Activated naive CD4-positive, alpha-beta T cell treated with anti-CD3 and anti-CD28 coated beads, Interleukin-2, amount 50 U/mL, for 24 hours (primary cell): ENCODE measurements around the gene DRD2.
"Not testable (repeated sequence)": the region's sequence is repeated elsewhere in the genome, so short reads cannot be mapped to it uniquely, and the experiment has no call there.

Experiments used
- H3K27ac Mint-ChIP-seq: one replicate; pipeline ENCODE4 v1.8.0; 2021; ENCODE audit warnings: mild to moderate bottlenecking, mixed read lengths
- H3K27me3 Mint-ChIP-seq: one replicate; pipeline ENCODE4 v1.8.0; 2021; ENCODE audit warnings: mixed read lengths
- H3K36me3 Mint-ChIP-seq: one replicate; pipeline ENCODE4 v1.8.0; 2021; ENCODE audit warnings: mixed read lengths
- H3K4me1 Mint-ChIP-seq: one replicate; pipeline ENCODE4 v1.8.0; 2021; ENCODE audit warnings: mixed read lengths
- H3K4me3 Mint-ChIP-seq: one replicate; pipeline ENCODE4 v1.8.0; 2021; ENCODE audit warnings: mild to moderate bottlenecking, mixed read lengths
- H3K9me3 Mint-ChIP-seq: one replicate; pipeline ENCODE4 v1.8.0; 2021; ENCODE audit warnings: mixed read lengths

The DRD2 gene

DNA sequence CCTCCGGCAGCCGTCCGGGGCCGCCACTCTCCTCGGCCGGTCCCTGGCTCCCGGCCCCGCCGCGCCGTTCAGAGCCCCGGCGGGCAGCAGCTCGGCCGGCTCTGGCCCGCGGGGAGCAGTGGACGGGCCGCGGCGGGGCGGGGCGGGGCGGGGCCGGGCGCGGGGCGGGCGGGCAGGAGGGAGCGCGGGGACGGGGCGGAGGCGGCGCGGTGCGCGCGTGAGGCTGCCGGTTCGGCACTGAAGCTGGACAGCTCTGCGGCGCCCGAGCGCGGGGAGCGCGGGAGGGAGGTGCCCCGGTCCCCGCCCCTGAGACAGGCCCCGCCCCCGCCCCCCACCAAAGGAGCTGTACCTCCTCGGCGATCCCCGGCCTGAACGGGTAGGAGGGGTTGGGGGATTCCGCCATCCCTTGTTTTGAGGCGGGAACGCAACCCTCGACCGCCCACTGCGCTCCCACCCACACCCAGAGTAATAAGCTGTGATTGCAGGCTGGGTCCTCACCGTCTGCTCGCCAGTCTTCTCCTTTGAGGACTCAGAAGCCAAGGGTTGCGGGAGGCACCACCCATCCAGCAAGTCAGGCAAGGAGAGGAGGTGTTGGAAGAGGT lies at the start of gene DRD2:
TSS of gene DRD2 (minus strand) at position 239 of the 602 bp plus-strand sequence. CDS start 50,747 bp downstream, outside the sequence.
- Mint-ChIP-seq H3K9me3 (no peaks in the 10 kb centered on the region), H3K4me3 (peak within 1 kb of the TSS; percentile 43), H3K27ac (no peak within 1 kb of the TSS), H3K4me1 (peaks cover 11% of the 10 kb centered on the region), H3K27me3 (peaks cover 59% of the 10 kb centered on the region), H3K36me3 (peaks cover 2% of the 10 kb centered on the region)

DNA sequence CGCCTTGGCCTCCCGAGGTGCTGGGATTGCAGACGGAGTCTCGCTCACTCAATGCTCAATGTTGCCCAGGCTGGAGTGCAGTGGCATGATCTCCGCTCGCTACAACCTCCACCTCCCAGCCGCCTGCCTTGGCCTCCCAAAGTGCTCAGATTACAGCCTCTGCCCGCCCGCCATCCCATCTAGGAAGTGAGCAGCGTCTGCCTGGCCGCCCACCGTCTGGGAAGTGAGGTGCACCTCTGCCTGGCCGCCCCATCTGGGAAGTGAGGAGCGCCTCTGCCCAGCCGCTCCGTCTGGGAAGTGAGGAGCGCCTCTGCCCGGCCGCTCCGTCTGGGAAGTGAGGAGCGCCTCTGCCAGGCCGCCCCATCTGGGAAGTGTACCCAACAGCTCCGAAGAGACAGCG lies 48.7 kb upstream of the DRD2 start:
- not testable (repeated sequence) for H3K4me3 Mint-ChIP-seq, H3K27ac Mint-ChIP-seq, H3K36me3 Mint-ChIP-seq, H3K4me1 Mint-ChIP-seq, H3K9me3 Mint-ChIP-seq
- H3K27me3 Mint-ChIP-seq, result peaks cover 15% of the 10 kb centered on the region

DNA sequence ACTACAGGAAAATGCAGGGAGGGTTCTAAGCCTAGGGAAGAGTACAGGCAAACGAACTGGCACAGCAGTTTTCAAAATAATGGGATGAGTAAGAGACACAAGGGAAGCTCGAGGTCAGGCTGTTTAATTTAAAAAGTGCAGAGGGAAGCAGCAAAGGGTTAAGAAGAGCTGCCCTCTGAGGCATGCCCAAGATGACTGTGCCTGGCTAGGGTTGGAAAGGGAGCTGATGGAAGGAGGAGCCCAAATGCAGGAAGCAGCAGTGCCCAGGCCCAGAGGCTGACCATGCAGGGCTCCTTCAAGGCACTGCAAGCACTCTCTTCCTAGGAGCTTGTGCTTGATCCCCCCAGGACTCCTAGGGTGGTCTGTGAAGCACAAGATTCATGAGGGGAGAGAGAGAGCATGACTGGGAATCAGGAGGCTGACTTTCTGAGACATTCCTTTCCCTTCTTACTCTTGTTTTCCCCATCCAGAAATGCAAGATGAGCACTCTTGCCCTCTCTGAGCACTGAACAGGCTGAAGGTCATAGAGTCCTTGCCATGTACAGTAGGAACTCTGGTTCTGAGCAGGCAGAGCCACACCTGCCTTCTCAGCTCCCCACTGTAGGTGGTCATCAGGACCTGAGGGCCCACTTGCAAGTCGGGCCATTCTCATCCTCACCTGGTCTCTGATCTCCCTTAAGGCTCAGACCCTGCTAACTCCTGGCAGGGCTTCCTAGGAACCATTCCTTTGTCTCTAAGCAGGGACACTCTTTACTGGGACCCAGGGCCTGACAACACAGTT lies 46.7 kb upstream of the DRD2 start:
- H3K36me3 Mint-ChIP-seq, result no peaks in the 10 kb centered on the region
- H3K4me1 Mint-ChIP-seq, result no peaks in the 10 kb centered on the region
- H3K27ac Mint-ChIP-seq, result no peak overlapping the region
- no peaks in the 10 kb centered on the region for H3K9me3 Mint-ChIP-seq
- H3K27me3 Mint-ChIP-seq, result peaks cover 16% of the 10 kb centered on the region
- H3K4me3 Mint-ChIP-seq, result no peak overlapping the region

DNA sequence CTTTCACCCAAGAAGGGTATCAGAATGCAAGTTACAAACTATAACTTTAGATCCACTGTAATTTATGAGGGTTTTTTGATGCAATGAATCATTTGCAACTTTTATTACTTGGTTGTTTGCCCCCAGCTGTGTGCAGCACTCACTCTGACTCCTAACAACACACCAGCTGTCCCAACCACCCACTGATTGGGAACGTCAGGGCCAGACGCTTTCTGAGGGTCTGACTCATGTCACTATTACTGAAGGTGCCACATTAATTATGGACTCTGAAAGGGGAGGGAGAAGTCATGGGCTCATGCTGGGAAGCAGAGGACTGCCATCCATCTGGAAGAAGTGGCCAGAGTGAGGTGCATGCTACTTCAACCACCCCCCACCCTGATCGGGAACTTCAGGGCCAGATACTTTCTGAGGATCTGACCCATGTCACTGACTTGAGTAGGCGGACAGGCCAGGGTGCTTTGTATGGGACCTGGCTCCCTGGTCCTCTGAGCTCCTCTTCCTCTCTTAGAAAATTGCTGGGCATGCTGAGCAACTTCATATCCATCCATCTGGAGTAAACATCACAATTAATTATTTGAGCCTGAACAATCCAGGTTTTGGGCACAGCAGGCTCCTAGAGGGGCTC lies 44.9 kb upstream of the DRD2 start:
- H3K36me3 Mint-ChIP-seq, result no peaks in the 10 kb centered on the region
- no peak overlapping the region for H3K27ac Mint-ChIP-seq
- no peak overlapping the region for H3K4me3 Mint-ChIP-seq
- H3K9me3 Mint-ChIP-seq, result no peaks in the 10 kb centered on the region
- peaks cover 16% of the 10 kb centered on the region for H3K27me3 Mint-ChIP-seq
- no peaks in the 10 kb centered on the region for H3K4me1 Mint-ChIP-seq

DNA sequence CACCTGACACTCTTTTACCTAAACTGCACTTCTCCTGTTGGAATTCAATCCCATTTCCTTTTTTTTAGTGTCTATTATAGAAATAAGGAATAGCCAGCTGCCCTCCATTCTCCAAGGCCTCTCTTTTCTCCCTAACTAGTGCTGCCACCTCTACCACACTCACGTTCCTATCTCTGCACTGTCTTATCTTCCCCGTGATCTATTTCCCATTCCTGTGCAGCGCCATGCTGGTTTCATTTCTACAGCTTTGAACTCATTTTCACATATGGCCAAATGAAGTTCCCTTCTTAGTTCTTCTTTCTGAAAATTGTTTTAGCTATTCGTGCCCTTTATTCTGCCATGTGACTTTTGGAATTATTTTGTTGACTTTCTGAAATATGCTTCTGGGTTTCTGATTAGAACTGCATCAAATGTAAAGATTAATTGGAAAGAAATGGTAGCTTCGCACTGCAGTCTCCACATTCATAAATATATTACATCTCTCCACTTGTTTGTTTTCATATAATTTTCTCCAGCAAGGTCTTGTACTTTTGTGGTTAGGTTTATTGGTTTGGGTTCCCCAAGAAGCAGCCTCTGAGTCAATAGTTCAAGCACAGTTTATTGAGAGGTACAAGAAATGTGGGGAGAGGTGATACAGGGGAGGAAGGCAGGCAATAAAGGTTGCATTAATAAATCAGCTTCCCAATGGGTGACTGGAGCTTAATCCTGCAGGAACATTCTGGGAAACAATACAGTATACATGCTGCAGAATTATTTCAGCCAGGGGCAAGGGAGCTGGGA lies 43.7 kb upstream of the DRD2 start:
- Mint-ChIP-seq H3K27ac (no peak overlapping the region), H3K4me3 (no peak overlapping the region), H3K36me3 (no peaks in the 10 kb centered on the region), H3K9me3 (no peaks in the 10 kb centered on the region), H3K4me1 (no peaks in the 10 kb centered on the region), H3K27me3 (peaks cover 15% of the 10 kb centered on the region)

- H3K27ac Mint-ChIP-seq, result no peak overlapping the region
- peaks cover 12% of the 10 kb centered on the region for H3K27me3 Mint-ChIP-seq
- H3K4me3 Mint-ChIP-seq, result no peak overlapping the region
- H3K36me3 Mint-ChIP-seq, result no peaks in the 10 kb centered on the region
- H3K4me1 Mint-ChIP-seq, result no peaks in the 10 kb centered on the region
- no peaks in the 10 kb centered on the region for H3K9me3 Mint-ChIP-seq
Measured at GRCh38 chr11:113517361-113517760, 42.2 kb upstream of the DRD2 start.

GRCh38 chr11:113514856-113515255 lies 39.7 kb upstream of the DRD2 start:
- H3K4me1 Mint-ChIP-seq, result no peaks in the 10 kb centered on the region
- H3K36me3 Mint-ChIP-seq, result no peaks in the 10 kb centered on the region
- no peak overlapping the region for H3K27ac Mint-ChIP-seq
- no peaks in the 10 kb centered on the region for H3K9me3 Mint-ChIP-seq
- H3K4me3 Mint-ChIP-seq, result no peak overlapping the region
- H3K27me3 Mint-ChIP-seq, result peaks cover 13% of the 10 kb centered on the region

- Mint-ChIP-seq H3K27ac (no peak overlapping the region), H3K9me3 (no peaks in the 10 kb centered on the region), H3K27me3 (peaks cover 13% of the 10 kb centered on the region), H3K4me1 (no peaks in the 10 kb centered on the region), H3K36me3 (no peaks in the 10 kb centered on the region), H3K4me3 (no peak overlapping the region)
Measured at GRCh38 chr11:113507341-113507740, 32.1 kb upstream of the DRD2 start.

- Mint-ChIP-seq H3K4me1 (no peaks in the 10 kb centered on the region), H3K27me3 (peaks cover 16% of the 10 kb centered on the region), H3K36me3 (no peaks in the 10 kb centered on the region), H3K9me3 (no peaks in the 10 kb centered on the region), H3K27ac (no peak overlapping the region), H3K4me3 (no peak overlapping the region)
Measured at GRCh38 chr11:113506893-113507292, 31.7 kb upstream of the DRD2 start.

- H3K4me3 Mint-ChIP-seq, result no peak overlapping the region
- H3K36me3 Mint-ChIP-seq, result no peaks in the 10 kb centered on the region
- H3K27me3 Mint-ChIP-seq, result peaks cover 17% of the 10 kb centered on the region
- no peak overlapping the region for H3K27ac Mint-ChIP-seq
- H3K9me3 Mint-ChIP-seq, result no peaks in the 10 kb centered on the region
- no peaks in the 10 kb centered on the region for H3K4me1 Mint-ChIP-seq
Measured at GRCh38 chr11:113506461-113506860, 31.3 kb upstream of the DRD2 start.

DNA sequence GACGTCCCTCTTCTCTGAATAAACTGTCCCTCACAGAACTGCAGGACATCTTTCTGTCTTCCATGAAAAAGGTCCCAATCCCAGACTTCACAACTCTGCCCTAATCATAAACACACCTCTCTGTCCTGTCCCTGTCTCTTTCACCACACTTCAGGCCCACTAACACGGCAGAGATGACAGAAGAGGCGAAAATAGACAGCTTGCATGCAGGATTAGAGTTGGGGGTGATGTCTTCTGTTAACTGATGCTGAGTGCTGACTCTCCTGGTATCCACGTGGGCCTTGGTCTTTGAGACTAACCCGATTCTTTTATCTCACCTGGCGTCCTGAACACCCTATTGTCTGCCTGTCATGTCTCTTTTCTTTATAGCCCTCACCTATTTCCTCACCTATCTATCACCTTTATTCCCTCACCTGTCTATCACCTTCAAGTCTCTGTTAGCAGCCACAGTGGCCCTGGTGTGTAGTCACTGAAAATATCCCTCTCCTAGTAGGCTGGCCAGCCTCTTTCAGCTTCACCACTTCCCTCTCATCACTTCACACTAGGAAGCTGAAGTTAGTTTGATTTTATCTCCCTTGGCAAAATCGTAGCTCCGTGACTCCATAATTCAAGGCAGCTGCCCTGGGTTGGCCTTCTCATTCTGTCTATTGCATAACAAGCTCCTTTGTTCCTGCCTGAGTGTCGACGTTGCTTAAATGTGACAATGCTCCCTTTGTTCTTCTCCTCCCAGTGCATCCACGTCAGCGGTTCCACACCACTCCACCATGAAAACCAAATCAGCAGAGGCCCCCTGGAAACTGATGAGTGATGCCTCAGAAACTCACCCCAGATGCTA lies 30.6 kb upstream of the DRD2 start:
- H3K9me3 Mint-ChIP-seq, result no peaks in the 10 kb centered on the region
- no peak overlapping the region for H3K27ac Mint-ChIP-seq

GRCh38 chr11:113505046-113505445 lies 29.8 kb upstream of the DRD2 start:
- Mint-ChIP-seq H3K36me3 (no peaks in the 10 kb centered on the region), H3K4me1 (no peaks in the 10 kb centered on the region), H3K27me3 (peaks cover 11% of the 10 kb centered on the region), H3K4me3 (no peak overlapping the region), H3K9me3 (no peaks in the 10 kb centered on the region), H3K27ac (no peak overlapping the region)

More for the DNA sequence above, 30.6 kb upstream of the DRD2 start:
- Mint-ChIP-seq H3K4me3 (no peak overlapping the region), H3K36me3 (no peaks in the 10 kb centered on the region), H3K27me3 (peaks cover 16% of the 10 kb centered on the region), H3K4me1 (no peaks in the 10 kb centered on the region)

DNA sequence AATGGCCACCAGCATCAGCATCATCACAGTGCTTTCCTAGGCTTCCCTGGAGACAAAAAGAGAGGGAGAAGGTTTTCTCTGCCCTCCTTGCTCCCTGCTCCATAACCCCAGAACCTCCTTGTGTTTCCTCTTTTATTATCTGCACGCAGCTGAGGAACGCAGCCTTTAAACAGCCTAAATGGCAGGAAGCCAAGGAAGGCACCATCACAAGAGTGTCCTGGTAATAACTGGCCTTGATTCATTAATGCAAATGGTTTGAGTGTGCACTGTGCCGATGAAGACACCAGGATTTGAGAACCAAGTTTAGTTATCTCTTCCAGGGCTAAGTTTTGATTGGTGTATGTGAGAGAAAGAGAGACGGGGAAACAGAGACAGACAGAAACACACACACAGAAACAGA lies 29.4 kb upstream of the DRD2 start:
- Mint-ChIP-seq H3K4me3 (no peak overlapping the region), H3K27ac (no peak overlapping the region), H3K36me3 (no peaks in the 10 kb centered on the region), H3K27me3 (peaks cover 11% of the 10 kb centered on the region), H3K4me1 (no peaks in the 10 kb centered on the region), H3K9me3 (no peaks in the 10 kb centered on the region)

DNA sequence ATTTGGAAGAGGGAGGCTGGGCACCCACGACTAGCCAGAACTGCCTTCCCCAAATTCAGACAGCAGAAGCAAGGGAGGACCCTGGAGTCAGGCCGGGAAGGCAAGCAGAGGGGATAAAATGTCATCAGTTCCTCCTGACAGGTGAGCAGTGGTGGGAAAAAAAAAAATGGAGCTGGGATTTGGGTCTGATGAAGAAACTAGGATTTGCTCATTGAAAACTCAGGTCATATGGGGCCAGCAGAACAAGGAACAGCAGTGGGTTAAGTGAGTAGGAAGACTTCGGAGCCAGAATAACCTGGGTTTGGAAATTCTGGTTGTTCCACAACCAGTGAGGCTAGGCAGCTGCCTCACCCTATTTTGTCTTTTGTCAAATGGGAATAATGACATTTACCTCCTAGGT lies 28.9 kb upstream of the DRD2 start:
- Mint-ChIP-seq H3K9me3 (no peaks in the 10 kb centered on the region), H3K27me3 (peaks cover 11% of the 10 kb centered on the region), H3K4me3 (no peak overlapping the region), H3K27ac (no peak overlapping the region), H3K4me1 (no peaks in the 10 kb centered on the region), H3K36me3 (no peaks in the 10 kb centered on the region)
